ENCODE data around the gene SLC12A4.

Gene SLC12A4

DNA sequence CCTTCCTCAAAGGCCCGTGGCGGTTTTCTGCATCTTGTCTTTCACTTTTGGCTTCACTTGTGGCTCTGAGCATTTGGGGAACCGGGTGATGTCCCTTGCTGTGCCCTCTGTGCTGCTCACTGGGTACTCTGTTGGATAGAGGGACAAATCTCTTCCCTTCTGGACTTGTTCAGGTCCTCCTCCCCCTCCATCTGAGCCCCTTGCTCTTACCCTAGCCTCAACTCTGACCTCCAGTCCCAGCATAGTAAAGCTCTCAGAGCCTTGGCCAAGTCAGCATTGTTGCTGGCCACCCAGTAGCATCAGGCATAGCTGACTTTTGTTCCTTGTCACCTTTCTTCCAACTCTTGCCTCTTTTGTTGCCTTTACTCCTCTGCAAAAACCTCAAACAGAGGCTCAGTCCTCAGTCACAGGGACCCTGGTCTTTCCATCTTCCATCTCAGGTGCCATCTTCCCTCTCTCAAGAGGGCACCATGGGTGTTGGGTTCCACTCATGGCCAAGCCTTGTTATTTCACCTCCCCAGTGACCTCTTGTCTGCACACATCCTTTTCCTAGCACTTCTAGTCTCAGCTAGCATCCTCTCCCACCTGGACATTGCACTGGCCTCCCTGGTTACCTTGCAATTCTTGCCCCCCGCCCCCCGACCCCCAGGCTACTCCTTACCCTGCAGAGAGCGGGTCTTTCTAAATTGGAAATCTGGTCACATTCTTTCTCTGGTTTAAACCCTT lies 31.4 kb downstream of the SLC12A4 start:
- TF ChIP-seq, protein P1, sequence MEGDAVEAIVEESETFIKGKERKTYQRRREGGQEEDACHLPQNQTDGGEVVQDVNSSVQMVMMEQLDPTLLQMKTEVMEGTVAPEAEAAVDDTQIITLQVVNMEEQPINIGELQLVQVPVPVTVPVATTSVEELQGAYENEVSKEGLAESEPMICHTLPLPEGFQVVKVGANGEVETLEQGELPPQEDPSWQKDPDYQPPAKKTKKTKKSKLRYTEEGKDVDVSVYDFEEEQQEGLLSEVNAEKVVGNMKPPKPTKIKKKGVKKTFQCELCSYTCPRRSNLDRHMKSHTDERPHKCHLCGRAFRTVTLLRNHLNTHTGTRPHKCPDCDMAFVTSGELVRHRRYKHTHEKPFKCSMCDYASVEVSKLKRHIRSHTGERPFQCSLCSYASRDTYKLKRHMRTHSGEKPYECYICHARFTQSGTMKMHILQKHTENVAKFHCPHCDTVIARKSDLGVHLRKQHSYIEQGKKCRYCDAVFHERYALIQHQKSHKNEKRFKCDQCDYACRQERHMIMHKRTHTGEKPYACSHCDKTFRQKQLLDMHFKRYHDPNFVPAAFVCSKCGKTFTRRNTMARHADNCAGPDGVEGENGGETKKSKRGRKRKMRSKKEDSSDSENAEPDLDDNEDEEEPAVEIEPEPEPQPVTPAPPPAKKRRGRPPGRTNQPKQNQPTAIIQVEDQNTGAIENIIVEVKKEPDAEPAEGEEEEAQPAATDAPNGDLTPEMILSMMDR (IDR thresholded peaks at IDR 0.05; ENCODE audit: insufficient read depth, low read length, poor library complexity, severe bottlenecking) = no peak
- Histone ChIP-seq H3K36me3 (ENCODE audit: control insufficient read depth, insufficient read depth, low read length) (peaks cover 34% of the 10 kb centered on the region), H3K4me3 (replicated peaks; ENCODE audit: low read depth, low read length) (peak overlapping the region; percentile 98), H3K27me3 (replicated peaks; ENCODE audit: control insufficient read depth, insufficient read depth, low read length) (no peaks in the 10 kb centered on the region)
- no peak for DNase-seq (ENCODE audit: extremely low read depth, insufficient read length)

DNA sequence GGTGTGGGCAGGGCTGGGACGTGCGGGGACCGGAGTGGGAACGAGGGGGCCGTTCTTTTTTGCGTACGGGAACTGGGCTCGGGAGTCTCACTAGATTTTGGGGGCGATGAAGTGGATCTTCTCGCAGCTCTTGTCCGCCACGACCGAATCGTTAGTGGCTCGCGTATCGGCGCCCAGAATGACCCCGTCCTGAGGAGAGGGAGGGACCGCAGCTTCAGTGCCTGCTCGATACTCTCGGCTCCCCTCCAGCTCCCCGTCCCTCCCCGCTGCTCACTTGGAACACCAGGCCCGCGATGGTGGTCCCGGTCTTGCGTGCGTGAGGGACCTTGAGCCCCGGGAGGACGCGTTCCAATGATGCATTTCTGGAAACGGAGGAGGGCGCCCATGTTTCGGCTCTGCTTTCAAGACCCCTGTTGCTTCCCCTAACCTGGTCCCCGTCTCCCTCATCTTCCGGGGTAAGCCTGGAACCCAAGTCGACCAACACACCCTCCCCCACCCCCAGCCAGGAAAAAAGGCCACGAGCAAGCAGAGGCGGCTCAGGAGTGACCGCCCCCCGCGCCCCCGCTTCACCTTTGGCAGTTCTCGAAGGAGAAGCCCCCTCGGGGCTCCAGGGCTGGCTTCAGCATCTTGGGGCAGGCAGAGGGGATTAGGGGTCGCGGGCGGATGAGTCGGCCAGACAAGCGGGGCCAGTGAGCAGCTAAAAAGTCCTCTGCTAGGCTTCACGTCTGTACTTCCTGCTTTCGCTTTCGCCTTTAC lies 32.1 kb downstream of the SLC12A4 start, which contains the start of gene PSMB10:
TSS of gene PSMB10 (minus strand) at position 727 of the 756 bp plus-strand sequence. CDS start at position 626, 101 bp downstream.
- TF ChIP-seq, protein P1 (IDR thresholded peaks at IDR 0.05; ENCODE audit: insufficient read depth, low read length, poor library complexity, severe bottlenecking) = no peak
- Histone ChIP-seq H3K27me3 (replicated peaks; ENCODE audit: control insufficient read depth, insufficient read depth, low read length) (no peaks in the 10 kb centered on the region), H3K4me3 (replicated peaks; ENCODE audit: low read depth, low read length) (peak within 1 kb of the TSS; percentile 98), H3K36me3 (ENCODE audit: control insufficient read depth, insufficient read depth, low read length) (peaks cover 35% of the 10 kb centered on the region)
- DNase-seq (ENCODE audit: extremely low read depth, insufficient read length) = peak; percentile 78

DNA sequence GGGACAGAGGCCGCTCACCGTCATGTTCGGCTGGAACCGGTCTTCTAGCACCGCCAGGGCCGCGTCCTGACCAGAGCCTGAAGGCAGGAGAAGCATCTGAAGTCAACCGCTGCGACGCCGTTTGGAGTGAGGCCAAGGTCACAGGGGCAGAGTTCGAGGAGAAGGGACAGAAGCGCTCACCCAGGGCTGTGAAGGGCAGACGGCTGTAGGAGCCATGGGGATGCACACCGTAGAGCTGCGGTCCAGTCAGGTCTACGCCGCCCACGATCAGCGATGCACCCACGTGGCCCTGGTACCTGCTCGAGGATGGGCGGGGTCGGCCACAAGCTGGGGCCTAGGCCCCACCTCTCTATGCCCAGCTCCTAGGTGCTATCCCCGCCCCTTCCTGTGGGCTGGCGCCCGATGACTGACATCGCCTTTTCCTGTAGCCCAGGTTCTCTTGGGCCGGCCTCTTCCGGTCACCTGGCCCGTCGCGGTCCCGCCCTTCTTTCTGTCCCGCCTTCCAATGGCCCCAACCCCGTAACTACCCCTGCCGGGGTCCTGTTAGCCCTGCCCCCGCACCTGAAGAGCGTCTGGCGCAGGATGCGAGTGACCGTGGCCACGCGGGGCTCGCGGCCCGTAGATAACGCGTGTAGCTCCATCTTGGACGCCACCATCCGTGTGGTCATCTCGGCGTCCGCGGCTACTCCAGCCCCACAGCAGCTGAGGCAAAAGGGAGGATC lies 32.9 kb downstream of the SLC12A4 start:
- TF ChIP-seq, protein P1 (IDR thresholded peaks at IDR 0.05; ENCODE audit: insufficient read depth, low read length, poor library complexity, severe bottlenecking) = no peak
- DNase-seq (ENCODE audit: extremely low read depth, insufficient read length) = peak; percentile 92

DNA sequence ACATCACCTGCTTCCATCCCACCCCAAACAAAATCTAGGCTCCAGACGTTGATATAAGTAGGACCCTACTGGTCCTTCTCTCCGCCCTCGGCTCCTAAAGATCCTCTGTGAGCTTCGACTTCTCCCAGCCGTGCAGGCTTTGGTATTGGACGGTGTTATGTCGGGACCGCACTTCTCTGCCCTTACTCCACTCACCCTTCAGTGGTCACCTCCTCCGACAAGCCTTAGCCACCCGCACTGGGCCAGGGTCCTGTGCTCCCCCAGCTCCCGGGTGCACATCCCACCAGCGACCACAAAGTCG lies 33.4 kb downstream of the SLC12A4 start:
- peak overlapping the region; percentile 98 for H3K4me3 ChIP-seq (replicated peaks; ENCODE audit: low read depth, low read length)
- H3K27me3 ChIP-seq (replicated peaks; ENCODE audit: control insufficient read depth, insufficient read depth, low read length) = no peaks in the 10 kb centered on the region
- no peak for DNase-seq (ENCODE audit: extremely low read depth, insufficient read length)
- TF ChIP-seq, protein P1 (IDR thresholded peaks at IDR 0.05; ENCODE audit: insufficient read depth, low read length, poor library complexity, severe bottlenecking) = no peak
- peaks cover 42% of the 10 kb centered on the region for H3K36me3 ChIP-seq (ENCODE audit: control insufficient read depth, insufficient read depth, low read length)

More for the DNA sequence above, 32.9 kb downstream of the SLC12A4 start:
- Histone ChIP-seq H3K27me3 (replicated peaks; ENCODE audit: control insufficient read depth, insufficient read depth, low read length) (no peaks in the 10 kb centered on the region), H3K4me3 (replicated peaks; ENCODE audit: low read depth, low read length) (peak overlapping the region; percentile 98), H3K36me3 (ENCODE audit: control insufficient read depth, insufficient read depth, low read length) (peaks cover 42% of the 10 kb centered on the region)

DNA sequence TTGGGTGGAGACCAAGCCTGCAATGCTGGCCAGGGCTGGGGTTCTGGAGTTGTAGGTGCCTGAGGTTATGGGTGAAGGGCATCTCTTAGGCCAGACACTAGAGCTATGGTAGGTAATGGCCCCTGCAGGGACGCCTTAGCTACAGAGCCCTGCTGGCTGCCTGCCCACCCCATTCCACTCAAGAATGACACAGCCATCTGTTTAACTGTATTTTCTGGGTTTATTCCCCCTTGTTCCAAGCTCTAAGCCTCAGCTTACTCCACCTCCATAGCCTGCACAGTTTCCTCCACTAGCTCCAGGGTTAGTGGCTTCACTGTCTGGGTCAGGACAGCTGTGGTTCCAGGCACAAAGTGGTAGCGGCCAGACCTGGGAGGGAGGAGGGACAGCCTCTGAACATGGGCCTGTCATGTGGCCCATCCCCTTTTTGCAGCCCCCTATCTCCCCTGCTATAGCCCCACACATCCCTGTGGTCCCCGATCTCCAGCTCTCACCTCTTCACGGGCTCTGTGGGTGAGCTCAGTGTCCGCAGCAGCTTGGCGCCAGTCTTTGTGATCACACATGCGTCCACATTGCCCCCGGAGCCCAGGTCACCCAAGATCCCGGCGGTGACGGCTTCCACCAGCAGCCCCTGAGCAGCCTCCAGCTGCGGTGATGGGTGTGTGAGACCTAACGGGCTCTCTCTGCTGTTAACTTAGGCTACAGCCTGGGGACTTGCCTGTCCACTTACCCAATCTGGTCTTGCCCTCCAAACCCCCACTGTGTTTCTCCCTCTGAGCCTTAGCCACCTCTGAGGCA lies 33.9 kb downstream of the SLC12A4 start:
- H3K4me3 ChIP-seq (replicated peaks; ENCODE audit: low read depth, low read length) = no peak overlapping the region
- no peaks in the 10 kb centered on the region for H3K27me3 ChIP-seq (replicated peaks; ENCODE audit: control insufficient read depth, insufficient read depth, low read length)
- peaks cover 46% of the 10 kb centered on the region for H3K36me3 ChIP-seq (ENCODE audit: control insufficient read depth, insufficient read depth, low read length)
- DNase-seq (ENCODE audit: extremely low read depth, insufficient read length) = no peak
- TF ChIP-seq, protein P1 (IDR thresholded peaks at IDR 0.05; ENCODE audit: insufficient read depth, low read length, poor library complexity, severe bottlenecking) = no peak
